Neuron (in vitro differentiated cells): ENCODE data around the gene RNPEPL1.

Source experiments
- H2AFZ ChIP-seq: one replicate; pipeline ENCODE4 v1.6.1; 2013; ENCODE audit warnings: low read depth, mild to moderate bottlenecking, inconsistent platforms, low read length, moderate library complexity
- H3K27me3 ChIP-seq: one replicate; pipeline ENCODE4 v1.6.1; 2013; ENCODE audit warnings: low read length; ENCODE audit not compliant: insufficient read depth
- H3K36me3 ChIP-seq: one replicate; pipeline ENCODE4 v1.6.1; 2013; ENCODE audit warnings: low read length; ENCODE audit not compliant: insufficient read depth
- H3K4me1 ChIP-seq: one replicate; pipeline ENCODE4 v1.6.1; 2013; ENCODE audit warnings: low read length; ENCODE audit not compliant: insufficient read depth
- H3K4me3 ChIP-seq: 2 replicates; pipeline ENCODE4 v1.5.1; 2013; ENCODE audit warnings: mild to moderate bottlenecking, low read length, moderate library complexity
- H3K9me3 ChIP-seq: one replicate; pipeline ENCODE4 v1.6.1; 2013; ENCODE audit warnings: low read length

Gene RNPEPL1

DNA sequence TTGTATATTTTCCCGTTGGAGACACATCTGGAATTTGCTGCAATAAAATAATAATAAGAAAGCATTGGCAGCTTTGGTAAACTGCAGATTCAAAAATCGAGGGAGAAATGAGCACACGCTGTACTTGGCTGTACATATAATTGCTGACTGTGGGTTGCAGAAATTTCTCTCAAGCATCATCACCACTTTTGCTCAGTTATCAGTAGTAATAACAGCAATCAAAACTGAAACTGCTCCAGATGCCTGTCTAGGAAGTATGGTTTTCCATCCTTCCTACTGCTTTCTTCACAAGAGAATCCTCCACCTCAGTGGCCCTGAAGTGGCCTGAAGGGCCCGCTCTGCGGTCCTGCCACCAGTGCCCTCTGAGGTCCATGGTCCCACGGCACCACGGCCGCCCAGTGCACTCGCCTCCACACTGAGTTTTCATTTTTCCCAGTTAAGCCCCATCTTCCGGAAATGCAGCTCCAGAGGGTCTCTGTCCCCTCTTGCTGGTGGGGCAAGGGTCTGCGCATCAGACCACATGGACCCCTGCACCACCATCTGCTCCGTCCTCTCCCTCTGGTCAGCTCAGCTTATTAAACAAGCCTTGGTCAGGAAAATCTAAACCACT, 4.2 kb upstream of the RNPEPL1 start:
- no peaks in the 10 kb centered on the region for H3K36me3 ChIP-seq

DNA sequence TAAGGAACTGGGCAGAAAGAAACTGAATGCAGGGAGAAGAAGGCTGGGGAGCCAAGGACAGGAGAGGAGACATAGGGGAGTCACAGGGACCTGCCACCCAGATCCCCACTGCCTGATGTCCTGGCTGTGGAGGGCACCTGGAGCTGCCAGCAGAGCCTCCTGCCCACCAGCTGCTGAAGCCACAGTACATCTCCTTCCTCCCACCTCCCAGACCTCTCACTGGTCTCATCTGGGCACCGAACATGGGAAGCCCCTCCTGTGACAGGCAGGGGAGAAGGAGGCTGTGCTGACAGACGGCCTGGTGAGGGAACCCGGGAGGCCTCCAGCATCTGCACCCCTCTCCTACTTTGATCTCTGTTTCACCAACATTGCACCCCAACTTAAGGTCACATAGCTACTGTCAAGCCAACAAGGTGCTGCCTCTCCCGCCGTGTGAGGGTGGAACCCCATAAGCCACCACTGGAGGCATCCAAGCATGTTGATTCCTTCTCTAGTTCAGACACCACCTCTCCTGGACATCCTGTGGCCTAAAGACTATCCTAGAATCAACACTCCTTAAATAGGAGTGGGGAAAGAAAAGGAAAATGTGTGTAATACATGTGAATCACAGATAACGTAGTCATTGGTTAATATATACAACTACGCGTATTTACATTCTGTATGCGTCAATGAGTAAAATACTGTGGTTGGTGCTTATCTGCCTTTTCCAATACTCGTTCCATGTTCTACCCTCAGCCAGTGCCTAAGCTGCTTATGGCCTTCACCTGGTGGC, 3.5 kb upstream of the RNPEPL1 start:
- H3K36me3 ChIP-seq = no peaks in the 10 kb centered on the region
- H3K4me3 ChIP-seq = no peak overlapping the region
- H3K9me3 ChIP-seq = no peaks in the 10 kb centered on the region
- no peak overlapping the region for H2AFZ ChIP-seq
- no peaks in the 10 kb centered on the region for H3K27me3 ChIP-seq
- peaks cover 38% of the 10 kb centered on the region for H3K4me1 ChIP-seq

More for the DNA sequence above, 4.2 kb upstream of the RNPEPL1 start:
- H3K27me3 ChIP-seq = no peaks in the 10 kb centered on the region
- H3K4me3 ChIP-seq = no peak overlapping the region
- H3K4me1 ChIP-seq = peaks cover 38% of the 10 kb centered on the region
- H2AFZ ChIP-seq = no peak overlapping the region
- H3K9me3 ChIP-seq = no peaks in the 10 kb centered on the region

DNA sequence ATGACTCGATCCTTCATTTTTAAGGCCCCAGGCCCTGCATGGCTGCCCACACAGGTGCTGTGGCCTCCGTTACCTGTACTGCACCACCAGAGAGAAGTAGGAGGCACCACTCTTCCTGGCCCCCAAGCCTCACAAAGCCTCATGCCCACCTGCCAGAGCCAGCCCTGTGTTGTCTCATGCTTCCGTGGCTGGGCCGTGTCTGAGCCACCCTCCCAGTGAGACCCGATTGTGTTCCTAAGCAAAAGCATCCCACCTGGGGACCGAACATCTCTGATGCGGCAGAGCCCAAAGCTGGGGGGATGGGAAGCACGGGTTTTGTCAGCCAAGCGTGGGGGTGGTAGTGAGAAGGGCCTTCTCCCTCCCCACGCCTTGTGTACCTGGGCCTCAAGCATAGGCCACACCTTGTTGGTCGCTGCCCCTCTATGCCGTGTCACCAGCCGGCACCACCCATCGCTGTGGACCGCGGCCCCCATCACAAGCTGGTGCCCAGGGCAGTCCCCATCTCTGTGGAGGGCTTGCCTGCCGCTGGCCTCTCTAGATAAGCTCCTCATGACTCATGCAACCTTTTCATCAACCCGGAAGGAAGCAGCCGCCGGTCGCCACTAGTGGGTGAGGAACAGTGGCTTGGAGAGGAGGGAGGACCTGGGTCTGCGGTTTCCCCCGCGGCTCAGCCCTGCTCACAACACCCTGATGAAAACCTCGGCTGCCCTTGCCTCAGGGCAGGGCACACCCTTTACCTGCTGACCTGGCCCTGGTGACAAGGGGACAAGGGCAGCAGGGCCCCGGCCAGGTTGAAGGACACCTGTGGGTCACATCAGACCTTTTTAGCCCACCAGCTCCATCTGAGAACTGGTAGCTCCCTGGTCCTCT, 2.7 kb upstream of the RNPEPL1 start:
- Histone ChIP-seq H3K9me3 (no peaks in the 10 kb centered on the region), H2AFZ (no peak overlapping the region), H3K4me1 (peaks cover 34% of the 10 kb centered on the region), H3K36me3 (no peaks in the 10 kb centered on the region), H3K27me3 (no peaks in the 10 kb centered on the region), H3K4me3 (no peak overlapping the region)

DNA sequence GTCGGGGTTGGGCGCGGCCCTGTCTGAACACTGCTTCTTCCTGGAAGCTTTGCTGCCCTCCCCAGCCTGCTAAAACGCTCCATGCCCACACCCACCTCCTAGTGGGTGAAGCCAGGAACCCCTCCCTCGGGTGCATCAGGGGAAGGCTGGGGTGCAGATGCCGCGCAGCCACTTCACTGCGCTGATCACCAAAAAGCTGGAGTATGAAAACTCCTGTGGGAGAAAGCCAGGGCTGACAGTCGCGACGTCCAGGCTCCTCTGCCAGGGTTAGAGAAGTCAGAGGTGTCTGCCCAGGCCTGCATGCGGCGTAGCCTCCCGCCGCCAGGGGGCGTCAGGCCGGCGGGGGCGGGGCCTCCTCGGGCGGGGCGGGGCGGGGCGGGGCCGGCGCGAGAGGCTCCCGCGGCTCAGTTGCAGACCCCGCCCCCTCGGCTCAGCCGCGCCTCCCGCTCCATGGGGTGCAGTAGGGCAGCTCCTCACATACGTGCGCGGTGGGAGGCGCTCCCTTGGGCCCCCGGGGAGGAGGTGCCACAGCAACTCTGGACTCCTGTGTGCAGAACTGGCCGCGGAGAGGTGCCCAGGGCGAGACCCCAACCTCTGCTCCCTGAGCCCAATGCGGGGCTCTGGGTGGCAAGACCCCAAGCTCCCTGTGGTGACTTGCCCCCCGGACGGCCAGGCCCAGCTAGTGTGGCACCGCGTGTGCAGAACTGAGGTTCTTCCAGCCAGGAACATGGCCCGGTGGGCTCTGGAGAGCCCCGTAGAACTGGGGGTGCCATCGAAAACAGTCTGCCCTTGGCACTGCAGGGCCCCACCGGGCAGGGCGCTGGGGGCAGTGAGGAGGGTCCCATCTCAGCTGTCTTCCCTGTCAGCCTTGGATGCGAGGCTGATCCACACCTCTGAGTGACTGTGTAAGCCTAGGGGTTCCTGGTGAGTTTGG, 1.8 kb upstream of the RNPEPL1 start:
- Histone ChIP-seq H3K4me3 (no peak overlapping the region), H3K4me1 (peaks cover 34% of the 10 kb centered on the region), H3K36me3 (no peaks in the 10 kb centered on the region)

DNA sequence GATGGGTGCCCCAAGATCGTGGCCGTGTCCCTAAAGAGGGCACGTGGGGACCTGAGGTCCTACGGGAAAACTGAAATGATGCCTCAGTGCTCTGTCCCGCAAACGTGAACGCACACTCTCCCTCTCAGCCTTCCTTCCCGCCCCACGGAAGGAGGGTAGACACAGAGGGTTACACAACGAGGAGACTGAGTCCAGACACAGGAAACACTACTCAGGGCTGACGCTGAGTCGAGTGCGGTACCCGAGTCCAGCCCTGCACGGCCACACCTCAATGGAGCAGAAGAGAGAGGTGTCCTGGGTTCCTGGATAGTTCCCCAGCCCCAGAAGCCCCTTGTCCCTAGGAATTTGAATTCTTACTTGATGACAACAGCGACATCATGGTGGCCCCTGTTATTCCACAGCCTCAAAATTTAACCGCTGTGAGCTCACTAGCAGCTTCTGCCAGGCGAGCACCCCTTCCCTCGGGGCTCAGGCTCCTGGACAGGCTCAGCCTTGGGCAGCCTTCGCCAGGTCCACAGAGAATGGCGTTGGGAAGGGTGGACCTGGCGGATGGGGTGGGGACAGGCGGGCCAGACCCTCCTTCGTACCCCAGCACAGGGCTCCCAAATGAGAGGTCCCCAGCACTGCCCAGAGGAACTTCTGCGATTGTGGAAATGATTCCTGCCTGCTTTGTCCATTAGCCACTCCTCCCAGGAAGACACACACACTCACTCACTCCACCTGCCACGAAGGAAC, 980 bp upstream of the RNPEPL1 start:
- Histone ChIP-seq H3K36me3 (no peaks in the 10 kb centered on the region), H2AFZ (peak overlapping the region; percentile 66), H3K4me1 (peaks cover 29% of the 10 kb centered on the region), H3K4me3 (peak overlapping the region; percentile 74), H3K27me3 (no peaks in the 10 kb centered on the region), H3K9me3 (no peaks in the 10 kb centered on the region)

More for the DNA sequence above, 1.8 kb upstream of the RNPEPL1 start:
- no peaks in the 10 kb centered on the region for H3K9me3 ChIP-seq
- H2AFZ ChIP-seq = no peak overlapping the region
- no peaks in the 10 kb centered on the region for H3K27me3 ChIP-seq

DNA sequence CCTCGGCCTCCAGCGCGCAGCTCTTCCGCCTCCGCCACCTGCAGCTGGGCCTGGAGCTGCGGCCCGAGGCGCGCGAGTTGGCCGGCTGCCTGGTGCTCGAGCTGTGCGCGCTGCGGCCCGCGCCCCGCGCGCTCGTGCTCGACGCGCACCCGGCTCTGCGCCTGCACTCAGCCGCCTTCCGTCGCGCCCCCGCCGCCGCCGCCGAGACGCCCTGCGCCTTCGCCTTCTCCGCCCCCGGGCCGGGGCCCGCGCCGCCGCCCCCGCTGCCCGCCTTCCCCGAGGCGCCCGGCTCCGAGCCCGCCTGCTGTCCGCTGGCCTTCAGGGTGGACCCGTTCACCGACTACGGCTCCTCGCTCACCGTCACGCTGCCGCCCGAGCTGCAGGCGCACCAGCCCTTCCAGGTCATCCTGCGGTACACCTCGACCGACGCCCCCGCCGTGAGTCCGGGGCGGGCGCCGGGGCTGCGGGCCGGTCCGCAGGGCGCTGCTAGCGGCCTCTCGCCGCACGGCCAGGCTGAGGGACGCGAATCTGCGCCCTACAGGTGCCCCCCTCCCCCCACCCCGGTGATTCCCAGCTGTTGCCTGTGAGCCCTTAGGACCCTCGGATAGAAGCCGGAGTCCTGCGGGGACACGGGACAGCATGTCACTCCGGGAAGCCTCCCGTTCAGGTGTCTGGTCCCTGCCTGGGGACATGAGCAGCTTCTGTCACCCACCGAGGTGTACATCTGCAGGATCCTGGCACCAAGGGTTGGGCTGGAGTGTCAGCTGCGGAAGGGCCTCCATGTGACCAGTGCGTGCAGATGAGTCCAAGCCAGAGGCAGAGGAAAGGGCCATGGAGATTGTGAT, 616 bp downstream of the RNPEPL1 start:
- Histone ChIP-seq H3K36me3 (peaks cover under 1% of the 10 kb centered on the region), H3K4me3 (peak overlapping the region; percentile 59), H2AFZ (no peak overlapping the region), H3K27me3 (no peaks in the 10 kb centered on the region), H3K9me3 (no peaks in the 10 kb centered on the region), H3K4me1 (peaks cover 29% of the 10 kb centered on the region)

DNA sequence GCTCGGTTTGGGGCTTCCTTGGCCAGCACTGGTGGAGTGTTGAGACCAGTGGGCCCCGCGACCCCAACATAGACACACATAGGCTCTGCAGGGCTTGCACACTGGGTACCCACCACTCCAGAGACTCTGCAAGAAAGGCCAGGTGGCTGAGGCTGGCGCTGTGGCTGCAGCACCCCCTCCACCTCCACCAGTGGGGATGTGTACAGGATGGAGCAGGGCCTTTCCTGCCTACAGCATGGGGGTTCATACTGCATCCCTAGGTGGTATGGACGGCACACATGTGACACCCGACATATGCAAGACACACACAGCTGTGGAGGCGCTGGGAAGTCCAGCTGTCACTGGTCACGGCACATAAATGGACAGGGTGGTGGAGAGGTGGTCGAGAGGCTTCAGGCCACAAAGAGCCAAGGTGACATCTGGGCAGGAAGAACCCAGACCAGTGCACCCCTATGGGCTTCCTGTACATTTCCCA, 1.3 kb downstream of the RNPEPL1 start:
- no peaks in the 10 kb centered on the region for H3K9me3 ChIP-seq
- peaks cover 7% of the 10 kb centered on the region for H3K36me3 ChIP-seq
- H3K27me3 ChIP-seq = no peaks in the 10 kb centered on the region
- peak overlapping the region; percentile 59 for H3K4me3 ChIP-seq
- peaks cover 29% of the 10 kb centered on the region for H3K4me1 ChIP-seq
- no peak overlapping the region for H2AFZ ChIP-seq

DNA sequence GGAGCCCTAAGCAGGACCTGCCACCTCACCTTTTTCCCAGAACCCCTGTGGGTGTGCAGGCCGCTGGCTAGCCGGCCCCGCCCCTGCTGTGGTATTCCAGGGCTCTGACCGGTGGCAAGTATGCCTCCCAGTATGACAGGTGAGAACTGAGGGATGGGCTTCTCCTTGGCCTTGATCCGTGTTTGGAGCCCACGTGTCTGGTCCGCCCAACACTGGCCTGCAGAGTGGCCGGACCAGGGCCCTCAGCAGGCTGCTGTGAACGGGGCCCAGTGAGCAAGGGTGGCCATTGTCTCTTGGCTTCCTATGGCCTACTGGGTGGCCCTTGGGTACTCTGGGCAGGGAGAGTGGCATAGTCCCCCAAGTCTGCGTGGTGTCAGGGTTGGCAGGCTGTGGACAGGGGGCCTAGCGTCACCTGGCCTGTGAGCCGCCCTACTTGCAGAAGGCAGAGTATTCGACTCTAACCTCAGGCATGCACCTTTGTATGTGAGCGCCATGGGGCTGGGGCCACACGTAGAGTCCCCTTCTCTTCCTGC, 1.8 kb downstream of the RNPEPL1 start:
- Histone ChIP-seq H3K4me1 (peaks cover 29% of the 10 kb centered on the region), H3K27me3 (no peaks in the 10 kb centered on the region), H2AFZ (no peak overlapping the region), H3K4me3 (no peak overlapping the region), H3K36me3 (peaks cover 12% of the 10 kb centered on the region), H3K9me3 (no peaks in the 10 kb centered on the region)

DNA sequence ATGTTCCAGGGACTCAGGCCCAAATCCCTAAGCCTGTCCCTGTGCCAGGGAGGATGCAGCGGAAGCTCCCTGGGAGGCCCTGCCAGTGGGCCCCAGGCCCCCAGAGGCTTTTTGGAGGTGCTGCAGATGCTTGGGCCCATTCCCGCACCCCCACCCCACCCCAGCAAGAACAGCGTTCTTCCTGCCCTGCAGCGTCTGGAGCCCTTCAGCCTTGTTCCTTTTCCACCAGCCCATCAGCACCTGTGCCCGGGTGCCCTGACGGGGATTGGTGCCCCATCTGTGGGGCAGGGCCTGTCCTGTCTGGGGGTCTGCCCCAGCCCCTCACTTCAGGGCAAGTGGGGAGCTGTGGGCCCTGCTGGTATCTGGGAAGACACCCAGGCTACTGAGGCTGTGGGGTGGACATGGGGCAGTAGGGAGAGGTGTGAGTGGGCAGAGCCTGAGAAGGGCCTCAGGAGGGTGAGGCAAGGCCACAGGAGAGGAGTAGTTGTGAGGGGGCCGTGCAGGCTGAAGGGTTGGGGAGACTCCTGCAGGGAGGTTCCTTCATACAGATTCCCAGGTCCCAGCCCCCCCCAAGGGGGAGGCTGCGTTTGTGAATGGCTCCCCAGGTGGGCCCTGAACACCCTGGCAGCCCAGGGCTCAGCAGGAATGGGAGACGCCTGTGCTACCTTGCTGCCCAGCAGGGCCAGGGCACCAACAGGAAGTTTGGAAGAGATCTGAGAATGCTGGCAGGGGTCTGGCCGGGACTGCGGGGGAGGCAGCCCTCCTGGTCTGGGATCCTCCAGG, 2.4 kb downstream of the RNPEPL1 start:
- peaks cover 29% of the 10 kb centered on the region for H3K4me1 ChIP-seq
- no peaks in the 10 kb centered on the region for H3K9me3 ChIP-seq
- peaks cover 13% of the 10 kb centered on the region for H3K36me3 ChIP-seq
- no peak overlapping the region for H3K4me3 ChIP-seq
- H2AFZ ChIP-seq = no peak overlapping the region
- no peaks in the 10 kb centered on the region for H3K27me3 ChIP-seq

DNA sequence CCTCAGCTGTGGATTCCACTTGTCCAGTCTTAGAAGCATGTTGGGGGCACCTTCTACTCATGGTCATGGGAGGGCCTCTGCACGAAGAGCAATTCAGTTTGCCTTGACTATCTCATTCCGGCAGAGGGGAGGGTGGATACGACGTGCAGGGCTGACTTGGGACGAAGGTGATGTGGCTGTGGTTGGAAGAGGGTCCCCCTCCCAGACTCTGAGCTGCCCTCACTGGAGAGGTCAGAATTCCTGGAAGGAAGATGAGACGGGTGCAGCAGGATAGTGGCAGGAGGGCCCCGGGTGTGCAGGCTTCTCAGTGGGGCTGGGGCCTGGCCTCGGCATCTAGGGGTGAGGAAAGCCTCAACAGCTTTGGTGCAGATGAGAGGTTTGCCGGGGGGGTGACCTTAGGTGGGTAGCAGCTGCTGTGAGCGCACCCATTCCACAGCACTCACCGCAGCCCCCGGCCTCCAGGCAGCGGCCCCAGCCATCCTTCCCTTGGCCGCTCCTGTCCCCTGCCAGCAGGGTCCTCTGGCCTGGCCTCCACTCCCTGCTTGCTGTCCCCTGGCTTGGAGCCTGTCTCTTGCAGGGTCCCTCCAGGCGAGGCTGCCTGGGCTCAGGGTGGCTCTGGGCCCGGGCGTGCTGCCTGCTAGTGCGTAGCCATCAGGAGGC, 3.2 kb downstream of the RNPEPL1 start:
- Histone ChIP-seq H3K4me3 (no peak overlapping the region), H3K36me3 (peaks cover 19% of the 10 kb centered on the region)

More for the DNA sequence above, 3.2 kb downstream of the RNPEPL1 start:
- Histone ChIP-seq H2AFZ (no peak overlapping the region), H3K4me1 (peaks cover 24% of the 10 kb centered on the region), H3K27me3 (no peaks in the 10 kb centered on the region), H3K9me3 (no peaks in the 10 kb centered on the region)
